KMS-11 (cell line): ENCODE measurements around the gene PDCD7.
"Not testable (repeated sequence)": the region's sequence is repeated elsewhere in the genome, so short reads cannot be mapped to it uniquely, and the experiment has no call there.

Source experiments
- H2AFZ ChIP-seq: fragments of 200-600 bp; sonication (generic); 2 replicates; pipeline ENCODE4 v1.6.1; 2016; ENCODE audit warnings: antibody characterized with exemption, mixed run types, low read depth
- H3K27ac ChIP-seq: fragments of 200-600 bp; sonication (generic); 2 replicates; pipeline ENCODE4 v1.6.1; 2016; ENCODE audit warnings: mild to moderate bottlenecking, mixed run types
- H3K27me3 ChIP-seq: fragments of 200-600 bp; sonication (generic); 2 replicates; pipeline ENCODE4 v1.6.1; 2017; ENCODE audit warnings: mild to moderate bottlenecking, low read depth, mixed run types, moderate library complexity; ENCODE audit not compliant: insufficient read depth
- H3K36me3 ChIP-seq: fragments of 200-600 bp; sonication (generic); 2 replicates; pipeline ENCODE4 v1.6.1; 2017; ENCODE audit warnings: mild to moderate bottlenecking, mixed run types; ENCODE audit not compliant: insufficient read depth
- H3K4me1 ChIP-seq: fragments of 200-600 bp; sonication (generic); 2 replicates; pipeline ENCODE4 v1.6.1; 2016; ENCODE audit warnings: mild to moderate bottlenecking, low read depth, mixed run types; ENCODE audit not compliant: poor library complexity, severe bottlenecking
- H3K4me2 ChIP-seq: fragments of 200-600 bp; sonication (generic); 2 replicates; pipeline ENCODE4 v1.7.0; 2016; ENCODE audit warnings: mild to moderate bottlenecking, mixed run types
- H3K4me3 ChIP-seq: fragments of 200-600 bp; sonication (generic); IDR thresholded peaks from 2 replicates; pipeline ENCODE4 v1.6.1; 2017; ENCODE audit warnings: low read depth, low read length, mixed read lengths; ENCODE audit not compliant: insufficient read depth
- H3K79me2 ChIP-seq: fragments of 200-600 bp; sonication (generic); 2 replicates; pipeline ENCODE4 v1.6.1; 2016; ENCODE audit warnings: low read depth, mixed run types; ENCODE audit not compliant: insufficient read depth
- H3K9ac ChIP-seq: fragments of 200-600 bp; sonication (generic); 2 replicates; pipeline ENCODE4 v1.6.1; 2016; ENCODE audit warnings: mild to moderate bottlenecking, mixed run types
- H4K20me1 ChIP-seq: fragments of 200-600 bp; sonication (generic); 2 replicates; pipeline ENCODE4 v1.6.1; 2016; ENCODE audit warnings: mild to moderate bottlenecking, mixed run types; ENCODE audit not compliant: insufficient read depth
- CTCF ChIP-seq: fragments of 200-600 bp; sonication (generic); conservative IDR thresholded peaks from 2 replicates; pipeline ENCODE4 v1.6.1; 2017; ENCODE audit warnings: low read depth, mild to moderate bottlenecking, antibody characterized with exemption, low read length, moderate library complexity, mixed read lengths

PDCD7 gene

DNA sequence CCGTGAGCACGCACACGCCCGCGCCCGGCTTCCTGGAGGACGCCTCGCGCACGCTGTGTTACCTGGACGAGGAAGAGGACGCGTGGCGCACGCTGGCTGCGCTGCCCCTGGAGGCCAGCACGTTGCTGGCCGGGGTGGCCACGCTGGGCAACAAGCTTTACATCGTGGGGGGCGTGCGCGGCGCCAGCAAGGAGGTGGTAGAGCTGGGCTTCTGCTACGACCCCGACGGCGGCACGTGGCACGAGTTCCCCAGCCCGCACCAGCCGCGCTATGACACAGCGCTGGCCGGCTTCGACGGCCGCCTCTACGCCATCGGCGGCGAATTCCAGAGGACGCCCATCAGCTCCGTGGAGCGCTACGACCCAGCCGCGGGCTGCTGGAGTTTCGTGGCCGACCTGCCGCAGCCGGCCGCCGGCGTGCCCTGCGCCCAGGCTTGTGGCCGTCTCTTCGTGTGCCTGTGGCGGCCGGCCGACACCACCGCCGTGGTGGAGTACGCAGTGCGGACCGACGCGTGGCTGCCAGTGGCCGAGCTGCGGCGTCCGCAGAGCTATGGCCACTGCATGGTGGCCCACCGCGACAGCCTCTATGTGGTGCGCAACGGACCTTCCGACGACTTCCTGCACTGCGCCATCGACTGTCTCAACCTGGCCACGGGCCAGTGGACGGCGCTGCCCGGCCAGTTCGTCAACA is 56.2 kb downstream of the PDCD7 start:
- Histone ChIP-seq H3K27ac (no peak overlapping the region), H2AFZ (no peak overlapping the region), H3K36me3 (no peaks in the 10 kb centered on the region), H3K27me3 (no peaks in the 10 kb centered on the region; the same call in 1 of the 2 replicates), H3K79me2 (no peaks in the 10 kb centered on the region), H3K9ac (no peak overlapping the region), H3K4me1 (no peaks in the 10 kb centered on the region), H3K4me2 (no peak overlapping the region), H3K4me3 (no peak overlapping the region), H4K20me1 (no peaks in the 10 kb centered on the region)
- TF ChIP-seq CTCF: no peak

DNA sequence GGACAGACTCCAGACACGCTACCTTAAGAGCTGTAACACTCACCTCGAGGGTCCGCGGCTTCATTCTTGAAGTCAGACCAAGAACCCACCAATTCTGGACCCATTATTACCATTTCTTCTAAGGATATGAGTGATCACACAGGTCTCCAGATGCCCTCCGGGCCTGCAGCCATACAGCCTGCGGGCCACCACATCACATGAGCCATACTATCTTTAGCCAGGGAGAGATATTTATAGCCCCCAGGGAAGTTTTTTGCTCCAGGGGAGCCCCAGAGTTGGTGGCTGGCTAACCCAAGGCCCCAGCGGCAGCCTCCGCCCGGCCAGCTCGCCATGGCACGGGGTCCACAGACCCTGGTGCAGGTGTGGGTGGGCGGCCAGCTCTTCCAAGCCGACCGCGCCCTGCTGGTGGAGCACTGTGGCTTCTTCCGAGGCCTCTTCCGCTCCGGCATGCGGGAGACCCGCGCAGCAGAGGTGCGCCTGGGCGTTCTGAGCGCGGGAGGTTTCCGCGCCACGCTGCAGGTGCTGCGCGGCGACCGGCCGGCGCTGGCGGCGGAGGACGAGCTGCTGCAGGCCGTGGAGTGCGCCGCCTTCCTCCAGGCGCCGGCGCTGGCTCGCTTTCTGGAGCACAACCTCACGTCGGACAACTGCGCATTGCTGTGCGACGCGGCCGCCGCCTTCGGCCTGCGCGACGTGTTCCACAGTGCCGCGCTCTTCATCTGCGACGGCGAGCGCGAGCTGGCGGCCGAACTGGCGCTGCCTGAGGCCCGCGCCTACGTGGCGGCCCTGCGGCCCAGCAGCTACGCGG is 56.9 kb downstream of the PDCD7 start, which contains the start of gene KBTBD13:
Gene KBTBD13 (plus strand): TSS at position 261 of the 805 bp plus-strand sequence. CDS start 70 bp downstream, at position 331.
- no peak for TF ChIP-seq CTCF
- no peak within 1 kb of the TSS for H3K27ac ChIP-seq

GRCh38 chr15:65075607-65076395 is 57.8 kb downstream of the PDCD7 start:
- H2AFZ ChIP-seq, H3K27ac ChIP-seq, H3K4me3 ChIP-seq, H3K36me3 ChIP-seq, H3K4me1 ChIP-seq, H4K20me1 ChIP-seq, H3K9ac ChIP-seq, H3K4me2 ChIP-seq, H3K79me2 ChIP-seq, H3K27me3 ChIP-seq: not testable (repeated sequence)

More for the DNA sequence above, 56.9 kb downstream of the PDCD7 start, which contains the start of gene KBTBD13:
- no peaks in the 10 kb centered on the region for H4K20me1 ChIP-seq
- H3K9ac ChIP-seq: no peak within 1 kb of the TSS
- no peaks in the 10 kb centered on the region for H3K36me3 ChIP-seq
- no peak within 1 kb of the TSS for H3K4me2 ChIP-seq
- H3K4me1 ChIP-seq: no peaks in the 10 kb centered on the region
- no peak within 1 kb of the TSS for H2AFZ ChIP-seq
- H3K27me3 ChIP-seq: no peaks in the 10 kb centered on the region; the same call in 1 of the 2 replicates
- no peaks in the 10 kb centered on the region for H3K79me2 ChIP-seq
- H3K4me3 ChIP-seq: no peak within 1 kb of the TSS

GRCh38 chr15:65074946-65075345 is 58.7 kb downstream of the PDCD7 start:
- not testable (repeated sequence) for H3K4me2 ChIP-seq, H2AFZ ChIP-seq, H3K4me3 ChIP-seq, H3K4me1 ChIP-seq, H3K79me2 ChIP-seq, H4K20me1 ChIP-seq, H3K27ac ChIP-seq, H3K36me3 ChIP-seq, H3K27me3 ChIP-seq, H3K9ac ChIP-seq

- Histone ChIP-seq H3K4me3 (no peak overlapping the region), H3K36me3 (no peaks in the 10 kb centered on the region), H3K79me2 (no peaks in the 10 kb centered on the region), H3K27ac (no peak overlapping the region), H3K4me1 (no peaks in the 10 kb centered on the region), H4K20me1 (no peaks in the 10 kb centered on the region), H2AFZ (no peak overlapping the region), H3K4me2 (no peak overlapping the region), H3K27me3 (no peaks in the 10 kb centered on the region), H3K9ac (no peak overlapping the region)
- TF ChIP-seq CTCF: no peak
These were observed 61.0 kb downstream of the PDCD7 start for GRCh38 chr15:65072617-65073016.
